Cardiac septum (tissue), 1 donor: ENCODE data around the gene JAG2. TPM values are rescaled to one million over a fixed set of nuclear protein-coding genes. Genes with fewer than 3 reads are reported as not detected.

Experiments used
- DNase-seq: peaks from one replicate; pipeline ENCODE4 v3.0.0-alpha.2; 2020; ENCODE audit warnings: low spot score
- intact Hi-C: fragments of 100-400 bp; cut with DNase I; formaldehyde crosslinking; loops from one replicate; pipeline ENCODE4 v1.14.0; 2022
- total RNA-seq: library from RNA; stranded (reverse); fragmentation: NEBNext Ultra II Directional; extraction: Animal tissue kit (Norgen Biotek cat#: 25700); gene quantifications from one replicate; pipeline ENCODE4 v1.2.1, GENCODE V29; 2021
- donor health status: DM: no; HTN: no; CAD: no.

Gene JAG2
- total RNA-seq, 1 donor from 2014 or later: 36.7 TPM

GRCh38 chr14:105146181-105146975 lies 22.2 kb downstream of the JAG2 start:
- intact Hi-C loops: no loop called here
- no peak for DNase-seq

DNA sequence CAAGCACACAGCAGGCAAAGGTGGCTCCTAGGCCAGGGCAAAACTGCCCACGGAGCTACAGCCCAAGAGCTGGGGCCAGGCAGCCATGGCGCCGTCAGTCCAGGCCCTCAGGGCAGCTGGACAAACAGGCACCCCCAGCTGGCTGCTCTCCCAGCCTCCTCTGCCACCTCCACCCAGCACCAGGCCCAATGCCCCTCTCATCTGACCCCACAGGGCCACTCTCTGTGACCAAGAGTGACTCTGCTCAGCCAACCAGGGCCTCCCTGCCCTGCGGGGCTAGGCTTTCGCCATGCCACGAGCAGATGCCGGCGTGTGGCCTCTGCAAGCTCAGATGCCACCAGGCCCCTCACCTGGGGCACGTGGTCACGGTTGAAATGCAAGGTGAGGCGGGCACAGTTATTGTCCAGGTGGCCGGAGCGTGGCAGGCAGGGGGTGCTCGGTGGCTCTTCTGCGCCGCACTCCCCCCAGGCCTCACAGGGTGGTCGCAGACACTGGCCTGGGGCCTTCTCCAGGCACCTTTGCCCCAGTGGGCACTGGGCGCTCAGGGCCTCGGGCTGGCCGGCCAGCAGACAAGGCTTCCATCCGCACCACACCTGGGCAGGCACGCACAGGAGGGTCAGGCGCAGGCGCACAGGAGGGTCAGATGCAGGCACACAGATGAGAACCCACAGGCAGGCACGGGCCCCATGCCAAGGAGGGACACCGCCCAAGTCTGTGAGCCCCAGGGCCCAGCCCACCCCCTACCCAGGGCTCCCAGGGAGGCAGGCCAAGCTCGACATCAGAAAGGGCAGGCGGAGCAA lies 23.0 kb downstream of the JAG2 start:
- intact Hi-C loops: no loop called here
- no peak for DNase-seq

GRCh38 chr14:105144666-105145380 lies 23.8 kb downstream of the JAG2 start:
- intact Hi-C loops: no loop called here

DNA sequence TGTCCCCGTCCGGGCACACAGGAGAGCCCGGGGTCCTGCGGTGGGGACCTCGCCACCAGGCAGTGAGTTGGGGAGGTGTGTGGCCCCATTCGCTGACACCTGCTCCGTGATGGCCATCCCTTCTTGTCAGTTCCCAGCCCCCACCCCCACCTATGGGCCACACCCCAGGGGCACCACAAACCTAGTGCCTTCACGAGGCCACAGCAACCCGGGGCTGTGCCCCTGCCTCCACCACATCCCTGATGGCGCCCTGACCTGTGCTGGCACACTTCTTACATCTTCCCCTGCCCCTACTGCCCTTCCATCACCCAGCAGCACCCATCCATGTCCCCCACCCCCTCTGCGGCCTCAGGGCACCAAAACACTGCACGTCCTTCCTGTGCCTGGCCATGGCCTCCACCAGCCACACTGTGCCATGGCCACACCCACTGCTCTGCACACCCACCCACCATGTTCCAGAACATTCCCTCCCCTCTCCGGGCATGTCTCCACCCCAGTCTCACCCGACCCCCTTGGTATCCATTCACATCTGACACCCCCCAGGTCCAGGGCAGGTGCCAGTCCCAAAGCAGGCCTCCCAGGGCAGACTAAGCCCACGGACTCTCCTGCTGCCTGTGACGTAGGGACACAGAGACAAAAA lies 24.4 kb downstream of the JAG2 start:
- intact Hi-C loops: no loop called here
- DNase-seq: no peak

More at GRCh38 chr14:105144666-105145380, 23.8 kb downstream of the JAG2 start:
- DNase-seq: no peak

DNA sequence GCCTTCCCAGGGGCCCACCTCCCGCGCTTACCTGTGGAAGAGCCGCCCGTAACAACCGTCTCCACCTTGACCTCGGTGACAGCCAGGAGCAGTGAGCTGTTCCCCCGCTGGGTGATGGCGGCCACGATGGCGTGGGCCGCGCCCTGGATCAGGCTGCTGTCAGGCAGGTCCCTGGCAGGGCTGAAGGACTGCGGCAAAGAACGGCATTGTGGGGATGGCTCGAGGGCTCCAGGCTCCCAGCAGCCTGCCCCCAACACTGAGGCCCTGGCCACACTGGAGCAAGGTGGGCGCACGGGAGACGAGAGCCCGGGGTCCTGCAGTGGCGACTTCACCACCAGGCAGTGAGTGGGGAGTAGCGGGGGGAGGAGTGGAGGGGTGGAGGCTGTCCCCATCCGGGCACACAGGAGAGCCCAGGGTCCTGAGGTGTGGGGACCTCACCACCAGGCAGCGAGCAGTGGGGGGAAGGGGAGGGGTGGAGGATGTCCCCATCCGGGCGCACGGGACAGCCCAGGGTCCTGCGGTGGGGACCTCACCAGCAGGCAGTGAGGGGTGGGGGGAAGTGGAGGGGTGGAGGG lies 25.0 kb downstream of the JAG2 start:
- intact Hi-C loops: no loop called here
- no peak for DNase-seq

GRCh38 chr14:105142651-105143450 lies 25.7 kb downstream of the JAG2 start:
- intact Hi-C loops: no loop called here
- no peak for DNase-seq

- intact Hi-C loops: no loop called here
- no peak for DNase-seq
These were observed 26.9 kb downstream of the JAG2 start for GRCh38 chr14:105141486-105142281.

- intact Hi-C loops: no loop called here
- DNase-seq: no peak
These were observed 27.6 kb downstream of the JAG2 start for GRCh38 chr14:105141026-105141425.

GRCh38 chr14:105140581-105140980 lies 28.0 kb downstream of the JAG2 start:
- intact Hi-C loops: no loop called here
- DNase-seq: no peak

- intact Hi-C loops: no loop called here
- DNase-seq: no peak
These were observed 28.7 kb downstream of the JAG2 start for GRCh38 chr14:105139831-105140239.

DNA sequence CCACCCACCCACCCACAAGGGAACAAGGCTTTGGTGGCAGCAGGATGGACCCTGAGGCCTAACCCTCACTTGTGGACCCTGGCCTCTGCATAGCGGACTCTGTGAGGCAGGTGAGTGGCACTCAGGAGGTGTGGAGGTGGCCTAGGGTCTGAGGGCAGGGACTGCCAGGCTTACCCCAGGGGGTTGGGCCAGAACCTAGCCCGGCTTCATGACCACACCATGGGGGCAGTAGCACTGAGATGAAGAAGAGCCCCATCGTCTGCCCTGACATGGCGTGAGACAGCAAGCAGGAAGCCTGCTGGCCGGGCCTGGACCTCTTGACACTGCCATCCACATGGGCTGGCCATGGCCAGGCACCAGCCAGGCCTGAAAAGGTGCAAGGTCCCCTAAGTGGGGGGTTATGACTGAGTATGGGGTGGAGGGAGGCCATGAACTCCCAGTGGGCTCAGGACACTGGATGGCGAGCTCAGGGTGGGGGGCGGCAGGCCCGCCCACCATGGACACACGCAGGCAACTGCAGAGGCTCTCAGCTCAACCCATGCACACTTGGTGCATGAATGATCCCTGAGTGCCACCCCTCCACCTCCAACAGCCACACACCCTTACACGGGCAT lies 29.3 kb downstream of the JAG2 start:
- DNase-seq: no peak

GRCh38 chr14:105138551-105139111 lies 29.9 kb downstream of the JAG2 start:
- DNase-seq: no peak
- intact Hi-C loops: no loop called here

More for the DNA sequence above, 29.3 kb downstream of the JAG2 start:
- intact Hi-C loops: no loop called here

DNA sequence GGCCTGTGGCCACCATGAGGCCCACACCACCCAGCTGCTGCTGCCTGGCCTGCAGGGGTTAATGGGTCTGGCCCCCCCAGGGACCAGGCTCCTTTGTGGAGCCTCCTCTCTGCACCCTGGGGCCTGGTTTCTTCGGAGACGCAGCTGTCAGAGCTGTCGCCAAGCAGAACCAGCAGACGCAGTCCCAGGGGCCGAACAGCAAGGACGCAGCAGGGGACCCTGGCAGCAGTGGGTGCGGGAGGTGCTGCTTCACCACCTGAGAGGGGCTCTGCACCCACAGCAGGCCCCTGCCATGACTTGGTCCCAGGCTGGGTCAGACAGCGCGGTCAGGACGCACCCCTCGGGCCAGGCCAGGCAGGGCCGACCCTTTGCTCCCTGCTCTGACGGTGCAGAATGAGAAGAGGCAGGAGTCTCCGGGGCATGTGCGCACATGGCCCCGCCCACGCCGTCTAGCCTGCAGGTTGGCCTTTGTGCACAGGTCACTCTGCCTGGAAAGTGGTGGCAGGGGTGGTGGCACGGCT lies 30.5 kb downstream of the JAG2 start:
- intact Hi-C loops: no loop called here
- DNase-seq: no peak

GRCh38 chr14:105137481-105138020 lies 31.0 kb downstream of the JAG2 start:
- intact Hi-C loops: no loop called here

GRCh38 chr14:105136401-105137322 lies 31.9 kb downstream of the JAG2 start:
- intact Hi-C loops: no loop called here
- DNase-seq: no peak

More at GRCh38 chr14:105137481-105138020, 31.0 kb downstream of the JAG2 start:
- DNase-seq: no peak
